BJ (cell line): ENCODE data around the gene LAMA4. TPM values are rescaled to one million over a fixed set of nuclear protein-coding genes. Genes with fewer than 3 reads are reported as not detected.

Source experiments
- CTCF ChIA-PET: fragments of 350-600 bp; formaldehyde crosslinking; extraction: SDS; loops from one replicate; lab custom pipeline; 2021; ENCODE audit warnings: antibody characterized with exemption, inconsistent platforms; lab: Yijun Ruan, JAX
- POLR2A ChIA-PET: fragments of 300-600 bp; sonication (Branson Sonifier 250); formaldehyde crosslinking; extraction: SDS; loops from one replicate; lab custom pipeline; 2021; ENCODE audit warnings: antibody characterized with exemption; lab: Charles Lee
- DNase-seq: peaks from one replicate; pipeline ENCODE4 v3.0.0-alpha.2; 2011; ENCODE audit warnings: low read depth
- H3K27me3 ChIP-seq: 2 replicates; pipeline ENCODE4 v1.6.0; 2011; ENCODE audit warnings: low read length; ENCODE audit not compliant: control insufficient read depth, insufficient read depth
- H3K36me3 ChIP-seq: 2 replicates; pipeline ENCODE4 v1.5.1; 2011; ENCODE audit warnings: low read length; ENCODE audit not compliant: control insufficient read depth, insufficient read depth
- H3K4me3 ChIP-seq: 2 replicates; pipeline ENCODE4 v1.5.1; 2011; ENCODE audit warnings: low read depth, mild to moderate bottlenecking, control low read depth, low read length
- CTCF ChIP-seq: IDR thresholded peaks from 2 replicates; pipeline ENCODE4 v1.5.1; 2011; ENCODE audit warnings: low read depth, mild to moderate bottlenecking, control low read depth, inconsistent platforms, low read length, moderate library complexity; ENCODE audit not compliant: insufficient read depth
- polyA plus RNA-seq: library from polyadenylated mRNA; depleted of rRNA; stranded (reverse); fragments of >200 nt; gene quantifications from 2 replicates; pipeline ENCODE4 v1.2.3, GENCODE V29; 2011

LAMA4 gene
- polyA plus RNA-seq, 1 experiment, result 301 TPM

GRCh38 chr6:112155886-112156285 is 98.5 kb downstream of the LAMA4 start:
- no peak for DNase-seq
- H3K4me3 ChIP-seq, result no peak overlapping the region
- H3K36me3 ChIP-seq, result peaks cover 1% of the 10 kb centered on the region; the same call in 1 of the 2 replicates
- ChIA-PET POLR2A (no interaction called here), CTCF (no interaction called here)
- no peaks in the 10 kb centered on the region for H3K27me3 ChIP-seq
- no peak for TF ChIP-seq CTCF

GRCh38 chr6:112154711-112155110 is 99.7 kb downstream of the LAMA4 start:
- ChIA-PET CTCF (interaction anchor here (0.6 to 1.3 kb wide), 2 partner anchors 15 to 24 kb away, joined by 3 read pairs; no protein-coding TSS in a partner anchor), POLR2A (no interaction called here)
- peaks cover under 1% of the 10 kb centered on the region; the same call in 1 of the 2 replicates for H3K36me3 ChIP-seq
- no peak overlapping the region for H3K4me3 ChIP-seq
- no peaks in the 10 kb centered on the region for H3K27me3 ChIP-seq
- TF ChIP-seq CTCF, result no peak
- DNase-seq, result no peak

GRCh38 chr6:112153926-112154607 is 100.3 kb downstream of the LAMA4 start:
- POLR2A ChIA-PET, result no interaction called here
- DNase-seq, result peak; percentile 69
- Histone ChIP-seq H3K27me3 (no peaks in the 10 kb centered on the region), H3K4me3 (no peak overlapping the region), H3K36me3 (0 out of 2 replicates have a peak, but pooled peaks cover 1% of the 10 kb centered on the region)
- no peak for TF ChIP-seq CTCF
- CTCF ChIA-PET, result interaction anchor here (0.6 to 1.3 kb wide), 2 partner anchors 16 to 25 kb away, joined by 3 read pairs; no protein-coding TSS in a partner anchor

- no peaks in the 10 kb centered on the region for H3K27me3 ChIP-seq
- peak; percentile 20; the same call in 1 of the 2 replicates for TF ChIP-seq CTCF
- POLR2A ChIA-PET, result no interaction called here
- peaks cover 9% of the 10 kb centered on the region for H3K36me3 ChIP-seq
- H3K4me3 ChIP-seq, result no peak overlapping the region
- CTCF ChIA-PET, result interaction anchor here (1.0 to 1.2 kb wide), 2 partner anchors 26 to 30 kb away, joined by 3 to 4 read pairs; no protein-coding TSS in a partner anchor
- DNase-seq, result peak; percentile 10
These were observed 104.0 kb downstream of the LAMA4 start for GRCh38 chr6:112150363-112150762.

- ChIA-PET CTCF (interaction anchor here (0.5 to 1.2 kb wide), 4 partner anchors 25 to 1051 kb away, joined by 3 to 4 read pairs (median 4); no protein-coding TSS in a partner anchor), POLR2A (no interaction called here)
- Histone ChIP-seq H3K36me3 (peaks cover 12% of the 10 kb centered on the region), H3K4me3 (no peak overlapping the region), H3K27me3 (no peaks in the 10 kb centered on the region)
- no peak for TF ChIP-seq CTCF
- peak; percentile 94 for DNase-seq
These were observed 104.6 kb downstream of the LAMA4 start for GRCh38 chr6:112149719-112150263.
